CD4-positive, alpha-beta memory T cell (primary cell): ENCODE results near the gene FRZB. TPM values are rescaled to one million over a fixed set of nuclear protein-coding genes. Genes with fewer than 3 reads are reported as not detected.
A peak's percentile ranks its signal among the peaks of the same experiment; 100 is the strongest.
"Not testable (repeated sequence)": the region's sequence is repeated elsewhere in the genome, so short reads cannot be mapped to it uniquely, and the experiment has no call there.

Experiments used
- CTCF ChIA-PET: fragments of 350-600 bp; sonication (Branson Sonifier 250); formaldehyde crosslinking; loops from one replicate; lab custom pipeline; 2021; ENCODE audit warnings: inconsistent platforms; ENCODE audit not compliant: partially characterized antibody; lab: Charles Lee
- POLR2A ChIA-PET: fragments of 350-600 bp; sonication (Branson Sonifier 250); formaldehyde crosslinking; loops from one replicate; lab custom pipeline; 2021; ENCODE audit not compliant: partially characterized antibody; lab: Charles Lee
- DNase-seq, 5 donors: peaks; one replicate each; pipeline versions ENCODE4 v3.0.0 to v3.0.0-alpha.2; 2020 to 2022; ENCODE audit warnings: mixed read lengths in 1 of 5
- H3K27ac ChIP-seq: one replicate; pipeline ENCODE4 v1.7.0; 2013; ENCODE audit warnings: low read depth, low read length
- H3K27me3 ChIP-seq: 2 replicates; pipeline ENCODE4 v1.7.0; 2013; ENCODE audit warnings: mild to moderate bottlenecking, low read length, moderate library complexity; ENCODE audit not compliant: insufficient read depth
- H3K36me3 ChIP-seq: 2 replicates; pipeline ENCODE4 v1.7.0; 2013; ENCODE audit warnings: mild to moderate bottlenecking, low read length, moderate library complexity; ENCODE audit not compliant: insufficient read depth
- H3K4me1 ChIP-seq: 2 replicates; pipeline ENCODE4 v1.7.0; 2013; ENCODE audit warnings: mild to moderate bottlenecking, low read length, moderate library complexity; ENCODE audit not compliant: insufficient read depth
- H3K4me3 ChIP-seq, 2 donors: one replicate each; pipeline ENCODE4 v1.7.0; 2013; ENCODE audit warnings: low read length in 2 of 2, mild to moderate bottlenecking in 1 of 2
- H3K9me3 ChIP-seq, 2 donors: one replicate each; pipeline ENCODE4 v1.7.0; 2013; ENCODE audit warnings: low read length in 2 of 2, control low read depth in 1 of 2; ENCODE audit not compliant: control insufficient read depth in 1 of 2
- H3K27ac Mint-ChIP-seq, 7 donors: one replicate each; pipeline ENCODE4 v1.8.0; 2020 to 2021; ENCODE audit warnings: mixed read lengths in 7 of 7, mild to moderate bottlenecking in 6 of 7, inconsistent platforms in 3 of 7, moderate library complexity in 3 of 7
- H3K27me3 Mint-ChIP-seq, 2 donors: one replicate each; pipeline ENCODE4 v1.8.0; 2020 to 2021; ENCODE audit warnings: mixed read lengths in 2 of 2
- H3K36me3 Mint-ChIP-seq, 2 donors: one replicate each; pipeline ENCODE4 v1.8.0; 2020 to 2021; ENCODE audit warnings: mixed read lengths in 2 of 2, inconsistent platforms in 1 of 2, mild to moderate bottlenecking in 1 of 2
- H3K4me1 Mint-ChIP-seq, 4 donors: one replicate each; pipeline ENCODE4 v1.8.0; 2020 to 2021; ENCODE audit warnings: mixed read lengths in 4 of 4, mild to moderate bottlenecking in 1 of 4
- H3K4me3 Mint-ChIP-seq, 8 donors: one replicate each; pipeline ENCODE4 v1.8.0; 2020 to 2021; ENCODE audit warnings: mixed read lengths in 8 of 8, mild to moderate bottlenecking in 7 of 8, moderate library complexity in 6 of 8, inconsistent platforms in 3 of 8
- H3K9me3 Mint-ChIP-seq, 8 donors: one replicate each; pipeline ENCODE4 v1.8.0; 2020 to 2021; ENCODE audit warnings: mixed read lengths in 8 of 8, mild to moderate bottlenecking in 5 of 8, inconsistent platforms in 3 of 8, moderate library complexity in 1 of 8
- intact Hi-C: fragments of 100-400 bp; cut with micrococcal nuclease; formaldehyde crosslinking; loops from one replicate; pipeline ENCODE4 v1.15.1; 2023
- polyA plus RNA-seq, 2 donors: library from polyadenylated mRNA; unstranded; fragments of 300-500 nt; fragmentation: Illumina TruSeq; gene quantifications; one replicate each; pipeline ENCODE4 v1.2.3, GENCODE V29; 2021
- total RNA-seq, 2 experiments: library from RNA; stranded (reverse); gene quantifications; one replicate each; pipeline ENCODE4 v1.2.3, GENCODE V29; 2021

Gene FRZB
- total and polyA plus RNA-seq, 4 experiments from 2014 or later: 0.43 TPM; not detected in 3

- H3K36me3 Mint-ChIP-seq, DNase-seq, H3K9me3 ChIP-seq, CTCF ChIA-PET, H3K4me1 Mint-ChIP-seq, H3K27ac Mint-ChIP-seq, POLR2A ChIA-PET, H3K4me3 Mint-ChIP-seq, H3K4me1 ChIP-seq, H3K27me3 ChIP-seq, intact Hi-C loops, H3K27ac ChIP-seq, H3K4me3 ChIP-seq, H3K36me3 ChIP-seq: not testable (repeated sequence)
- Mint-ChIP-seq H3K9me3 (peaks cover 2 to 41% (median 12%) of the 10 kb centered on the region in 8 donors), H3K27me3 (peaks cover 0 to 12% of the 10 kb centered on the region in 2 donors)
Measured at GRCh38 chr2:182876653-182877052, 10.2 kb upstream of the FRZB start.

- no peaks in the 10 kb centered on the region for H3K36me3 ChIP-seq
- Mint-ChIP-seq H3K27me3 (peaks cover 32 to 50% of the 10 kb centered on the region in 2 donors), H3K9me3 (peaks cover 0 to 16% (median 3%) of the 10 kb centered on the region in 8 donors), H3K4me3 (no peak overlapping the region), H3K27ac (no peak overlapping the region), H3K36me3 (no peaks in the 10 kb centered on the region), H3K4me1 (peaks cover 10 to 30% (median 20%) of the 10 kb centered on the region in 4 donors)
- H3K4me3 ChIP-seq: no peak overlapping the region
- intact Hi-C loops: no loop called here
- peaks cover 14% of the 10 kb centered on the region for H3K4me1 ChIP-seq
- no peak for DNase-seq
- H3K27me3 ChIP-seq: peaks cover 11% of the 10 kb centered on the region
- CTCF ChIA-PET: no interaction called here
- POLR2A ChIA-PET: no interaction called here
- H3K9me3 ChIP-seq: no peaks in the 10 kb centered on the region
- no peak overlapping the region for H3K27ac ChIP-seq
Measured at GRCh38 chr2:182870227-182870626, 3.8 kb upstream of the FRZB start.

- DNase-seq: no peak
- H3K9me3 ChIP-seq: no peaks in the 10 kb centered on the region
- H3K9me3 Mint-ChIP-seq: peaks cover 0 to 9% (median 2%) of the 10 kb centered on the region in 8 donors
- peaks cover 48 to 64% of the 10 kb centered on the region in 2 donors for H3K27me3 Mint-ChIP-seq
- no peak overlapping the region for H3K27ac Mint-ChIP-seq
- no peak overlapping the region for H3K4me3 ChIP-seq
- no peaks in the 10 kb centered on the region for H3K36me3 Mint-ChIP-seq
- H3K27me3 ChIP-seq: peaks cover 11% of the 10 kb centered on the region
- POLR2A ChIA-PET: no interaction called here
- peaks cover 10 to 30% (median 20%) of the 10 kb centered on the region in 4 donors for H3K4me1 Mint-ChIP-seq
- H3K36me3 ChIP-seq: no peaks in the 10 kb centered on the region
- peaks cover 14% of the 10 kb centered on the region for H3K4me1 ChIP-seq
- H3K4me3 Mint-ChIP-seq: no peak overlapping the region
- no peak overlapping the region for H3K27ac ChIP-seq
- CTCF ChIA-PET: no interaction called here
- intact Hi-C loops: no loop called here
Measured at GRCh38 chr2:182868054-182868796, 1.8 kb upstream of the FRZB start.

- H3K4me1 ChIP-seq: peaks cover 14% of the 10 kb centered on the region
- intact Hi-C loops: no loop called here
- H3K27me3 Mint-ChIP-seq: peaks cover 48 to 58% of the 10 kb centered on the region in 2 donors
Measured at GRCh38 chr2:182867426-182868053, 1.1 kb upstream of the FRZB start.

GRCh38 chr2:182866095-182866460 is 359 bp downstream of the FRZB start:
- ChIA-PET POLR2A (no interaction called here), CTCF (no interaction called here)
- intact Hi-C loops: no loop called here
- Histone ChIP-seq H3K27ac (no peak overlapping the region), H3K27me3 (peaks cover 11% of the 10 kb centered on the region), H3K4me3 (no peak overlapping the region), H3K36me3 (no peaks in the 10 kb centered on the region), H3K9me3 (no peaks in the 10 kb centered on the region), H3K4me1 (peaks cover 14% of the 10 kb centered on the region)
- peaks cover 10 to 30% (median 20%) of the 10 kb centered on the region in 4 donors for H3K4me1 Mint-ChIP-seq
- peak overlapping the region; percentile 0 to 77 (median 70) for H3K4me3 Mint-ChIP-seq
- DNase-seq: no peak
- no peak overlapping the region for H3K27ac Mint-ChIP-seq
- H3K36me3 Mint-ChIP-seq: no peaks in the 10 kb centered on the region
- H3K27me3 Mint-ChIP-seq: peaks cover 48 to 52% of the 10 kb centered on the region in 2 donors
- peaks cover 0 to 3% (median 0%) of the 10 kb centered on the region in 8 donors for H3K9me3 Mint-ChIP-seq

More at GRCh38 chr2:182867426-182868053, 1.1 kb upstream of the FRZB start:
- Mint-ChIP-seq H3K4me1 (peaks cover 10 to 30% (median 20%) of the 10 kb centered on the region in 4 donors), H3K9me3 (peaks cover 0 to 4% (median 0%) of the 10 kb centered on the region in 8 donors), H3K27ac (no peak overlapping the region), H3K4me3 (peak overlapping the region in 3 of 8 donors; percentile 1 to 89 (median 7)), H3K36me3 (no peaks in the 10 kb centered on the region)
- H3K9me3 ChIP-seq: no peaks in the 10 kb centered on the region
- ChIA-PET CTCF (no interaction called here), POLR2A (no interaction called here)
- H3K36me3 ChIP-seq: no peaks in the 10 kb centered on the region
- H3K4me3 ChIP-seq: no peak overlapping the region
- peaks cover 11% of the 10 kb centered on the region for H3K27me3 ChIP-seq
- DNase-seq: no peak
- H3K27ac ChIP-seq: no peak overlapping the region

- peaks cover 14% of the 10 kb centered on the region for H3K4me1 ChIP-seq
- H3K9me3 ChIP-seq: no peaks in the 10 kb centered on the region
- ChIA-PET CTCF (no interaction called here), POLR2A (no interaction called here)
- no peak overlapping the region for H3K27ac ChIP-seq
- peaks cover 0 to 3% (median 0%) of the 10 kb centered on the region in 8 donors for H3K9me3 Mint-ChIP-seq
- H3K4me1 Mint-ChIP-seq: peaks cover 10 to 30% (median 20%) of the 10 kb centered on the region in 4 donors
- H3K36me3 ChIP-seq: no peaks in the 10 kb centered on the region
- DNase-seq: no peak
- no peaks in the 10 kb centered on the region for H3K36me3 Mint-ChIP-seq
- H3K4me3 Mint-ChIP-seq: peak overlapping the region in 1 of 8 donors; percentile 1
- no peak overlapping the region for H3K27ac Mint-ChIP-seq
- H3K27me3 Mint-ChIP-seq: peaks cover 46 to 51% of the 10 kb centered on the region in 2 donors
- intact Hi-C loops: no loop called here
- H3K27me3 ChIP-seq: peaks cover 11% of the 10 kb centered on the region
- no peak overlapping the region for H3K4me3 ChIP-seq
Measured at GRCh38 chr2:182864949-182865570, 1.4 kb downstream of the FRZB start.

- no peak for DNase-seq
- Histone ChIP-seq H3K9me3 (no peaks in the 10 kb centered on the region), H3K36me3 (no peaks in the 10 kb centered on the region), H3K4me1 (peaks cover 14% of the 10 kb centered on the region), H3K4me3 (no peak overlapping the region), H3K27me3 (peaks cover 11% of the 10 kb centered on the region), H3K27ac (no peak overlapping the region)
- Mint-ChIP-seq H3K4me3 (no peak overlapping the region), H3K27ac (no peak overlapping the region), H3K27me3 (peaks cover 37 to 42% of the 10 kb centered on the region in 2 donors), H3K4me1 (peaks cover 10 to 30% (median 20%) of the 10 kb centered on the region in 4 donors), H3K36me3 (no peaks in the 10 kb centered on the region), H3K9me3 (no peaks in the 10 kb centered on the region)
- ChIA-PET POLR2A (no interaction called here), CTCF (no interaction called here)
- intact Hi-C loops: no loop called here
Measured at GRCh38 chr2:182863642-182864041, 2.8 kb downstream of the FRZB start.
